Inferior parietal cortex (tissue), 1 donor: ENCODE data around the gene CPED1.
"Not testable (repeated sequence)": the region's sequence is repeated elsewhere in the genome, so short reads cannot be mapped to it uniquely, and the experiment has no call there.

ENCODE experiments used
- DNase-seq: peaks from one replicate; pipeline ENCODE4 v3.0.0-alpha.2; 2016; ENCODE audit errors: extremely low spot score

CPED1 gene

DNA sequence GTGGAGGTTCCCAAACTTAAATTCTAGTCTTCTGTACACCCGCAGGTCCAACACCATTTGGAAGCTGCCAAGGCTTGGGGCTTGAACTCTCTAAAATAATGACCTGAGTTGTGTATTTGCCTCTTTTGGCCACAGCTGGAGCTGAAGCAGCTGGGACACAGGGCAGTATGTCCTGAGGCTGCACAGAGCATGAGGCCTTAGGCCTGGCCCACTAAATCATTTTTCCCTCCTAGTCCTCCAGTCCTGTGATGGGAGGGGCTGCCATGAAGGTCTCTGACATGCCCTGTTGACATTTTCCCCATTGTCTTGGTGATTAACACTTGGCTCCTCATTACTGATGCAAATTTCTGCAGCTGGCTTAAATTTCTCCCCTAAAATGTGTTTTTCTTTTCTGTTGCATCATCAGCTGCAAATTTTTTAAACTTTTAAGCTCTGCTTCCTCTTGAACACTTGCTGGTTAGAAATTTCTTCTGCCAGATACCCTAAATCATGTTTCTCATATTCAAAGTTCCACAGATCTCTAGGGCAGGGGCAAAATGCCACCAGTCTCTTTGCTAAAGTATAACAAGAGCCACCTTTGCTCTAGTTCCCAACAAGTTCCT, 296.7 kb downstream of the CPED1 start:
- DNase-seq: no peak

DNA sequence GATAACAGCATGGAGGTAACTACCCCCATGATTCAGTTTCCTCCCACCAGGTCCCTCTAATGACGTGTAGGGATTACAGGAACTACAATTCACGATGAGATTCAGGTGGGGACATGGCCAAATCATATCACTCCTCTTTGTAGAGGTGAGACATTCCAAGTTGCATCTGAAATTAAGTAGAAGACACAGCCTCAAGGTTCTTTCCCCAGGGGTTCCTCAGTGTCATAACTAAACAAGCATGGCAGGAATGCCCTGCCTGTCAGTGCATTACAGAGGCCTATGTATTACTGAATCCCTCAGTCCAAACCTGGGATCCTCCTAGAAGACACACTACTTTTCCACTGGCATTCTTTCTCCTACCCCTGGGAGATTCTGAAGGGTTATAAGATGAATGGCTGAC, 297.7 kb downstream of the CPED1 start:
- DNase-seq: no peak

DNA sequence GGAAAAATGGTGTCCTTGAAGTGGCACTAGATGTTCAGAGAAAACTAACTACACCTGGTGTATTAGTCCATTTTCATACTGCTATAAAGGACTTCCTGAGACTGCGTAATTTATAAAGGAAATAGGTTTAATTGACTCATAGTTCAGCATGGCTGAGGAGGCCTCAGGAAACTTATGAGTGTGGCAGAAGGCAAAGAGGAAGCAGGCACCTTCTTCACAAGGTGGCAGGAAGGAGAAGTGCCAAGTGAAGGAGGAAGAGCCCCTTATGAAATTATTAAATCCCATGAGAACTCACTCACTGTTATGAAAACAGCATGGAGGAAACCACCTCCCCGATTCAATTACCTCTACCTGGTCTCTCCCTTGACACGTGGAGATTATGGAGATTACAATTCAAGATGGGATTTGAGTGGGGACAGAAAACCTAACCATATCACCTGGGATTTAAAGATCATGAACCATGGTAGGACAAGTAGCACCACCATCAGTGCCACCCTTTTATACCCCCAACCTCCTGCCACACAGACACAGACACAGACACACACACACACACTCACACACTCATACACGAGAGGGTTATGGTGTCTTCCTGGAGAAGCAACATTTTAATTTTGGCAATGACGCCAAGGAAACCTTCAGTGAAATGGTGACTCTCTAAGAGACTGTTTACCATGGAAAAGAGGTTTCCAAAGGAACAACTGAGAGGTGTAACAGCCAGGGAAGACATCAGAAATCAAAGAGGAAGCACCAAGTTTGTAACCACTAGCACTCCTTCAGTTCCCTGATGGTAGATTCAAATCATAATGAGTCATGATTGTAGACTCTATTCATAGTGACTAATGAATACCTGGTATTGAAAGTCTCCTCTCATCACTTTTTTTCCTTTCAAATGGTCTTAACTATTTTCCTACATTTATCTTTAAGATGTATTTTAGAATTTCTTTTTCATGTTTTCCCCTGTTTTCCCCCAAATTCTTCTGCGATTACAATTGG, 298.5 kb downstream of the CPED1 start:
- no peak for DNase-seq

DNA sequence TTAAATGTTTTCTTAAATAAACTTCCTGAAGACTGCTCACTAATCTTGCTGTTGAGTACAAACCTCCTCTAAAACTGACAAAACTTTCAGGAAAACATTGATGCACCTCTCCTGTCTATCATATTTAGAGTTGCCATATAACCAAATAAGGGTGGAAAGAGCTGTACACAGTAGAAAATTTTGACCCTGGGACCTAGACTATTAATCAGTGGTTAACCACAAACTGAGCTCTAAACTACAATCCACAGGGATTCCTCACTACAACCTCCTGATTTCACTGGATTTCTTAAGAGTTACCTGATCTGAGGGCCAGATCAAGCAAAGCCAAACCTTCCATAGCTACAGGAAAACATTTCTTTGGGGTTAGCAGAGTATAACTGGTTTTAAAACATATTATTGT, 300.4 kb downstream of the CPED1 start:
- DNase-seq: no peak

DNA sequence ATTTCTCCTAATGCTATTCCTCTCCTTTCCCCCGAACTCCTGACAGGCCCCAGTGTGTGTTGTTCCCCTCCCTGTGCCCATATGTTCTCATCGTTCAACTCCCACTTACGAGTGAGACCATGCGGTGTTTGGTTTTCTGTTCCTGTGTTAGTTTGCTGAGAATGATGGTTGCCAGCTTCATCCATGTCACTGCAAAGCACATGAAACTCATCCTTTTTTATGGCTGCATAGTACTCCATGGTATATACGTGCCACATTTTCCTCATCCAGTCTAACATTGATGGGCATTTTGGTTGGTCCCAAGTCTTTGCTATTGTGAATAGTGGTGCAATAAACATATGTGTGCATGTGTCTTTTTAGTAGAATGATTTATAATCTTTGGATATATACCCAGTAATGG, 301.4 kb downstream of the CPED1 start:
- not testable (repeated sequence) for DNase-seq

DNA sequence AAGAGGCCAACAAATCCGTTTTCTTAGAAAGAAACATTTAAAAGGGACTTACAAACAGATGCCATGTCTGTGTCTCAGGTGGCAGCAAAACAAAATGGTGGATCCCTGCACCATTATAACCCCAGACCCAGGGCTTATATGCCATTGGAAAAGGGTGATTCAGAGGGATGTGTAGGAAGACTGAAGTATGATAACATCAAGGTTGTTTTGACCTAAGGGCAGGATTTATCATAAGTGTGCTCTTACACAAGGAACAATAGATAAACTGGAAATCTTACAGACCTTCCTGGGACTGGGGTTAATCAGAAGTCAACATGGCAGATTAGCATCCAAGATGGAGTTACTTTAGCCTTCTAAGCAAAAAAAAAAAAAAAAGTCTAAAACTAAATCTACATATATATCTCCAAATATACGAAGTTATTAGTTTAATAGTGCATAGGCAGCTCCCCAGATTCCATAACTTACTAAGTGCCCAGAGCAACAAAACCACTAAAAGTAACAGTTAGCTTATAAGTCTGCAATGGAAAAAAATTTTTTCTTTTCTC, 306.0 kb downstream of the CPED1 start:
- DNase-seq: no peak

GRCh38 chr7:121297843-121298242, 309.3 kb downstream of the CPED1 start:
- no peak for DNase-seq

DNA sequence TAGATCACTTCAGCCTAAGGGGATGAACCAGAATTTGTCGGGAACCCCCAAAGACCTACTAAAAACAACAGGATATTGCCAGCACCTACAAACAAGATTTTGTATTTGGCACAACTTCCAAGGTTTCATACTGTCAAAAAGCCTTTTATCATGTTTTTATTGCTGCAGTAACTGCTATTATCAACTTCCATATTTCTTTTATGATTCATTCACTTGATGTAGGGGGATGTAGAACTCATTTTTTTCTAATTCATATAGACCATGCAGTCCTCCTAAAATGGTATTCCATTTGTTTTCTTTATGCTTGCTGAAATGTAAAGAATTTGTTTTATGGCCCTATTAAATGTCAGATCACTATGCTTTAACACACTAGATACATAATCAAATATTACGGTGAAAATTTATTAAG, 310.3 kb downstream of the CPED1 start:
- no peak for DNase-seq

DNA sequence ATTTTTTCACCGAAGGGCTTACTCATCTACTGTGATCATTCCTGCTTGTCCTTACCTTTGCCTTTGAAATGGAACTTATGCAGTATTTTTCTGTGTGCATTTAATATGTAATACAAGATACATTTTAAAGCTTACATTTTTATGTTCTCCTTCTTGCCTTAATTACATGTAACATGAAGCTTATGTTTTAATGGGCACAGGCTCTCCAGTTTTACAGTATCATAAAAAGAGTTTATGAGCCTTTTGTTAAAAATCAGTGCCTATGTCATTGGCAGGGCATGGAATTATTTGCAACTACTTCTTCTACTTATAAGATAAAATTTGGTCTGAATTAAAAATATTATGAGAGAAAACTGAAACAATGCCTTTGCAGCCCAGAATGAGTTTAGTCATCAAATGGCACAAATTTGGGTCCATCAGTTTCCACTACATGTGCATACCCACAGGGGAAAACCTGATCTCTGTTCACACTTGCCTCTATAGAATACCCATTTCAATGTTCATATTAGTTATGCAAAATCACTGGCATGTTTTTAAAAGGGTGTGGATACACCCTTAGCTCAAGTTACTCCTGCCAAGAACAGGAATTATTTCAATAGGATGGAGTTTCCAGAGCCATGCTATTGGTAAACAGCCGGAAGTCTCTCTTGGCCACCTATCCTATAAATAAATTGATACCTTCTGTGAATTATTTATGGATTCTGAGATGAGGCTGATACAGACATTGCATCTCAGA, 312.3 kb downstream of the CPED1 start:
- no peak for DNase-seq

GRCh38 chr7:121301446-121302213, 313.1 kb downstream of the CPED1 start:
- DNase-seq: no peak

GRCh38 chr7:121302214-121302745, 313.8 kb downstream of the CPED1 start:
- no peak for DNase-seq

- DNase-seq: no peak
Measured at GRCh38 chr7:121303422-121304101, 315.1 kb downstream of the CPED1 start.

DNA sequence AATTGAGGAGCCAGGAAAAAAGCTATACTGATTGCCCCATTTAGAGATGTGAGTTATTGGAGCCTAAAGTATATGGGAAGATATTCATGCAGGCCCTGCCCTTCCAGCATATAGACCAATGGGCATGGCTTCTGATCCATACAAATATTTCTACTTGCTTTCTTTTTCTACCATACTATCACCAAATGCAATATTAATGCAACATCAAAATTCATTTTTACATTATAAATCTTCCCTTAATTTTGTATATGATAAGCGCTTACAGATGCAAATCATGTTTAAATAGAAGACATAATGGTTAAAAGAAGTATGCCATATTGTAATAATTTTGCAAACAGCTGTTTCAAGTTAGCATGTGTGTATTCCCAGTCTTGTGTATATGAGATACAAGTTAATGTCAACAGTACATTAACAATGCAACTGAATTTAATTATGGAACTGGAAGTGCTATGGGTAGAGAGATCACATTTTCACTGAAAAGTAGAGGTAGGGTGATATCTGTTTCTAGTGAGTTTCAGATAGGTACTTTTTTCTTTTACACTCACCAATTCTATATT, 315.7 kb downstream of the CPED1 start:
- DNase-seq: no peak

DNA sequence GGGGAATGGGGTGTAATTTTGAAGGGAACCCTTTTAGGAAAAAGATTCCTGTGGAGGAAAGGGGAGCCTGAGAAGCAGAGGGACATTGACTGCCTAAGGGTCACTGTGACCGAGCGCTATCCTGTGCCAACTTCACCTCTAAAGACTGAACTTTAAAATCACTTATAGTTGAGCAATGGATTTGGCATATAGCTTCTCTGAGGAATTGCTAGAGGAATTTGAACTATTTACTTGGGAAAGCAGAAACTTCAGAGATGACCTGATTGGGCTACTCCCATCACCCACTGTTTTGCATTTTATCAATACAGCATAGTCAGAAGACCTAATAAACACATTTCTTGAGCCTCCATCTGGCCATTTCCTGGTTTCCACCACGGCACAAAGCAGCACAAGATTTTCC, 316.6 kb downstream of the CPED1 start:
- DNase-seq: no peak

DNA sequence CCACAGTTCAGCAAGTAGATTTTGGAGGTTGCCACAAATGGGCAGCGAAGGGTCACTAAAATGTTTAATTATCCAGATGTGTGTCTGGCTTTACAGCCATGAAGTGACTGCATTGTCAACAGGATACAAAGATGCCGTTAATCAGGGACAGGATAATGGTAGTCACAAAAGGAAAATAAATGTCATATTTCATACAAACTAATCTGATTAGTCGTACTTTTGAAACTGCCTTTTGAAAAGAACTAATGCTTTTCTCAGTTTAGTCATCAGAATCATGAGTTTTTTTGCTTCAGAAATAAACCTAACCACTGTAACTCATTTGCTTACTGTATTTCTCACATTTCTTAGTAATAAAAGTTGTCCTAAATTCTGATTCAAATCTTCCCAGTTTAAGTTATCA, 318.1 kb downstream of the CPED1 start:
- DNase-seq: no peak

- no peak for DNase-seq
Measured at GRCh38 chr7:121307021-121307574, 318.6 kb downstream of the CPED1 start.

- DNase-seq: no peak
Measured at GRCh38 chr7:121313220-121313792, 324.8 kb downstream of the CPED1 start.

- DNase-seq: no peak
Measured at GRCh38 chr7:121313793-121314676, 325.5 kb downstream of the CPED1 start.
